Measurements from ENCODE around the gene CX3CL1.
A peak's percentile ranks its signal among the peaks of the same experiment; 100 is the strongest.
"Not testable (repeated sequence)": the region's sequence is repeated elsewhere in the genome, so short reads cannot be mapped to it uniquely, and the experiment has no call there.

The CX3CL1 gene

DNA sequence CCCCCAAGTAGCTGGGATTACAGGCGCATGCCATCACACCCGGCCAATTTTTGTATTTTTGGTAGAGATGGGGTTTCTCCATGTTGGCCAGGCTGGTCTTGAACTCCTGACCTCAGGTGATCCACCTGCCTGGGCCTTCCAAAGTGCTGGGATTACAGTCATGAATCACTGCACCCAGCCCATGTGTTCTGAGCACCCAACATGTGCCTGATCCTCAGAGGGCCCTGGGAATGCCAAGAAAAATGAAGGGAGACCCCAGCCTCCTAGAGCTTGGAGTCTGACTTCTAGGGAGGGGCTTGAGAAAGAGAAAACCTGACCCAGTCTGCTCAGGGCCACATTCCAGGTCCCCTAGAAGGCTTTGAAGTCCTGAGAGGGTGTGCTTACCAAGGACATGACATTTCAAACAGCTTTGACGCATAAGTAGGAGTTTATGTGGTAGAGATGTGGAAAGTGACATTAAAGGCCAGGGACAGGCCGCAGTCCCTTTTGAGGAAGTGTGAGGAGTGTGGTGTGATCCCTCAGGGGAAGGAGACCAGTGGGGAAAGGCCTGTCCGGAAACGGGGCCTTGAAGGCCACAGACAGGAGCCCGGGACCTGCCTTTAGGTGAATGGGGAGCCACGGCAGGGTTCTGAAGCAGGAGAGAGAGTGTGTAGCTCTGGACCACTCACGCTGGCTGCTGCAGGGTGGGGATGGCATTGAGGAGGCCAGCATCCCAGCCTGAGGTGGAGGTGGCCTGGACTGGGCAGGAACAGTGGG is 14.8 kb upstream of the CX3CL1 start:
- DNase-seq, result peak; percentile 89

DNA sequence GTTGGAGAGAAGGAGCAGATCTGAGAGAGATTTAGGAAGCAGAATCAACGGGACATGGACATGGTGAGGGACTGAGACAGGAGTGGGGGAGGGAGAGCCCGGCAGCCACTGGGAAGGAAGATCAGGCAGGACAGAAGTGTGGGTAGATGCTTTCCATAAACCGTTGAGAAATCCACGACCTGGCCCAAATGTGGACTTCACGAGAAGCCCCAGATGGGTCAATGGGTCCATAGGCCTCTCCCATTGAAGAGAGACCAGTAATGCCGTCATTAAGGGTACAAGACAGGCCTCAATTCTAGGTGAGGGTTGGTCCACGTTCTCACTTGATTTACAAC is 14.2 kb upstream of the CX3CL1 start:
- no peak for DNase-seq

DNA sequence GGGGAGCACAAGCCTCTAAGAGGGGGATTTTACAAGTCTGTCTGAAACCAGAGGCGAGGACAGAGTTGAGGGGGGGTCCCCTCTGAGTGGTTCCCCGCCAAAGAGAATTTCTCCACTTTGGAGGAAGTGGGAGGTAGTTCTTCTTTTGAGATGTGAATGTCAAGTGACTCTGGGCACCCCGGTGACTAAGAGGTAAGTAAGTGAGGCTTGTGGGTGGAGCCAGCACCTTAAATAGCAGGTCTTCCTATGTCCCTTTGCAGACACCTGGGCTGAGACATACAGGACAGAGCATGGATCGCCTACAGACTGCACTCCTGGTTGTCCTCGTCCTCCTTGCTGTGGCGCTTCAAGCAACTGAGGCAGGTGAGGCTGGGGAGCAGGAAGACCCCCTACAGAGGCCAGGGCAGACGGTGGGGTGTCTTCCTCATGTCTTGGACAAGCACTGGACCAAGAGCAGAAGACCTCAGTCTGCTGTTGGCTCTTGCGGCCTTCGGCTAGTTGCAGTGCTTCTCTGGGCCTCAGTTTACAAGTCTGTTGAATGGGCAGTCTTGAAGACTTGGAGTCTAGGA is 13.7 kb upstream of the CX3CL1 start, which contains the start of gene CCL22:
Gene CCL22, plus strand, starts transcription at position 257 of the 569 bp plus-strand sequence. Its CDS starts 34 bp downstream, at position 291.
- DNase-seq, result peak; percentile 36

DNA sequence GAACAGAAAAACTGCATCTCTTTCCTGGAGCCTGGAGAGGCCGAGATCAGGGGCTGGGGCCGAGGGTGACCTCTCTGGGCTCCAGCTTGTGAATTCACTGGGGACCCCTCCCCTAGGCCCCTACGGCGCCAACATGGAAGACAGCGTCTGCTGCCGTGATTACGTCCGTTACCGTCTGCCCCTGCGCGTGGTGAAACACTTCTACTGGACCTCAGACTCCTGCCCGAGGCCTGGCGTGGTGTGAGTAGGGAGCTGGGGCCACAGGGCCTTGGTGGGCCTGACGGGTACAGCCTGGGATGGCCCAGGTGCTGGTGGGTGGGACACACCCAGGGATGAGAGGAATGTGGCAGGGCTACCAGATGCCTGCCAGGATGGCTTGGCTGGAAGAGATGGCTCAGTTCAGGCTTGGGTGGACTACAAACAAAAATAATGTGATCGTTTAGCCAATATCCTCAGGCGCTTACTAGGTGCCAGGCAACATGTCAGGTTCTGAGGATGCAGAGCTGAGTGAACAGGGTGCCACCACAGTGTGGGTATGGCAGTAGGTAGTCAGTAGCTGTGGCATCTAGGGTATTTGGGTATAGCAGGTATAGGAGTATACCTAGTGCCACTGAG is 11.9 kb upstream of the CX3CL1 start:
- no peak for DNase-seq

DNA sequence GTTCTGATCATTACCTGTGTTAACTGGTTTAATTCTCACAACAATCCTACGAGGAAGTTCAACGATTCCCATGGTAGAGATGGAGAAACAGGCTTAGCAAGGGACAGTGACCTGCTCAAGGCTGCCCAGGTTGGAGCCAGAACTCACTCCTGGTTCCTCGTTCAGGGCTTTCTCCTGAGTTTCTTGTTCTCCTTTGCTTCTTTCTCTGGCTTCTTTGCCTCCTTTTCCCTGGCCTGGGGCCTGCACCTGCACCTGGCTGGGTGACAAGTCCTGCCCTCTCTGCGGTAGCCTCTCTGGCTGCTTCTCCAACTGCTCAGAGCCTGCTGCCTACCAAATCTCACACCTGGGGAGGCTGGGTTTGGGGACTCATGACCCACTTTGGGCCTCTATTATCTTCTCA is 10.9 kb upstream of the CX3CL1 start:
- no peak for DNase-seq

DNA sequence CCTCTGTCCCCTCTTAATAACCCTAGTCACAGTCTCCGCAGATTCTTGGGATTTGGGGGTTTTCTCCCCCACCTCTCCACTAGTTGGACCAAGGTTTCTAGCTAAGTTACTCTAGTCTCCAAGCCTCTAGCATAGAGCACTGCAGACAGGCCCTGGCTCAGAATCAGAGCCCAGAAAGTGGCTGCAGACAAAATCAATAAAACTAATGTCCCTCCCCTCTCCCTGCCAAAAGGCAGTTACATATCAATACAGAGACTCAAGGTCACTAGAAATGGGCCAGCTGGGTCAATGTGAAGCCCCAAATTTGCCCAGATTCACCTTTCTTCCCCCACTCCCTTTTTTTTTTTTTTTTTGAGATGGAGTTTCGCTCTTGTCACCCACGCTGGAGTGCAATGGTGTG is 8.1 kb upstream of the CX3CL1 start:
- no peak for DNase-seq

DNA sequence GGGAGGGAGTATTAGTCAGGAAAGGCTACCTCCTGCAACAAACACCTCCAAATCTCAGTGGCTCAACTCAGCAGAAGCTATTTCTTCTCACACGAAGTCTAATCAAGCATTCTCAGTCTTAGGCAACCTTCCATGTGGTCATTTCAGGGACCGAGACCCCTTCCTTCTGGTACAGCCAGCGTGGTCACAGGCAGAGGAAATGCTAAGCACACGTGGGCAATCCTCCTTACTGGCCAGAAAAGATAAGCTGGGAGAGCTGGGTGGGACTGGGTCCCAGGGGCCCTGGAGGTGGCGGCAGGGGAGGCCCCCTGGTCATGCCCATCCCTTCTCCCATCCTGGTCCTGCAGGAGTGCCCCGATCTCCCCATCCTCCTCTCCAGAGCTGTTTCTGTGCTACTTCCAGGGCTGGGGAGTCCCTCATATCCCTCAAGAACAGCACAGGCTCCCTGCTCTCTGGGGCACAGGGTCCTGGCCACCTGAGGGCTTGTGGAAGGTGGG is 5.7 kb upstream of the CX3CL1 start:
- no peak for DNase-seq

DNA sequence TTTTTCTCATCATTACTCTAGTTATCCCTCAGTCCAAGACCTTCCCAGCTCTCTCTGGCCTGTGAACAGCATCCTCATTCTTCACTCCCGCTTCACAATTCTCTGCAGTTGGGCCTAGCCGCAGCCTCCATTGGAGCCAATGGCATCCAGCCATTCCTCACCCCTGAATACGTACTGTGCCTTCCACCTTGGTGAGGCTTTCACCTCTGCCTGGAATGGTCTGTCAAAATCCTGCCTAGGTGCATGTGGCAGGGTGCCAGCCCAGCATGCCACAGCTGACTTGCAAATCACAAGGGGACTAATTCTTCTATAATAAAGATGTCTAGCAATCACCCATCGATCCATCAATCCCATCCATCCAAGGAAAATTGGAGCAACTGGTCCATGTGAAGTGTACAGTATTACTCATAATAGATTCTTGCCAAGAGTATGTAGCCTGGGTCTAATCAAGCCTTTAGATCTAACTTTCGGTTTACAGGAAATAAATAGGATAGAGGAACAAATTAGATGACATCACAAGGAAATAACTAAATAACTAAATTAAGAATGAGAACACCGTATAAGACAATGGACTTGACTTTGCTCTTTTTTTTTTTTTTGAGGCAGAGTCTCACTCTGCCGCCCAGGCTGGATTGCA is 5.1 kb upstream of the CX3CL1 start:
- DNase-seq, result no peak

DNA sequence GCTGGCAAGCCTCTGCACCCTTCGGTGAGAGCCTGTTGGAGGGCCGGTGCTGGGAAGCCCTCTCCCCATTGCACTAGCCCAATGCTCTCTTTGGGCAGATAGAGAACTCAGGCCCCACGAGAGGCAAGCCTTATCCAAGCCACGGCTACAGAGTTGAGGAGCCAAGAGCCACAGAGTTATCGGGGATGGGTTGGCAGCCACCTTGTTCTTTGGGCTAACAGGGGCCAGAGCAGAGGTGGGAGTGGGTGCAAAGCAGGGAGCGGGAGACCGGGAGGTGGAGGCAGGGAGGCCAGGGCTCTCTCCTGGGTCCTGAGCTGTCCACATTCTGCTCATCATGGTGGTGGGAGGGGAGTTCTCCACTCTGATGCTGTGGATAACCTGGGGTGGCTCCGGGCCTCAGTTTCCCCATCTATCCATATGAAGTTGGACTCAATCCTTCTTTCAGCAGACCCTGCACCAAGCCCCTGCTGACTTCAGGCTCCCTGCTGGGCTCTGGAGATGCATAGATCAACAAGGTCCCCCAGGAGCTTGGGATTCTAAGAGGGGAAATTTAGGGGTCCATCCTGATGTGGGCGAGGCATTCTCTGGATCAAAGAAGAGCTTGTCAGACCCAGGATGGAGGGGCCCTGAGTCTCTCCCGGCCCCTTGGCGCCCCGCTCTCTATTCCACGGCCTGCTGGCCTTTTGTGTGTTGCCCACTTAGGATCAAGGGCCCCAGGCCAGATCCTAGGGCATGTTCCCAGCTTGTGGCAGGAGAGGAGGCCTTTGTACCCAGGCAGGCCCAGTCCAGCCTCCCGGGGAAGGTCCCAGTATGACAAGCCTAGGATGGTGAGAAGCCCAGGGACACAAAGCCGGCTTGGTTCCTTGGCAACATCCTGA is 557 bp upstream of the CX3CL1 start:
- DNase-seq, result no peak

DNA sequence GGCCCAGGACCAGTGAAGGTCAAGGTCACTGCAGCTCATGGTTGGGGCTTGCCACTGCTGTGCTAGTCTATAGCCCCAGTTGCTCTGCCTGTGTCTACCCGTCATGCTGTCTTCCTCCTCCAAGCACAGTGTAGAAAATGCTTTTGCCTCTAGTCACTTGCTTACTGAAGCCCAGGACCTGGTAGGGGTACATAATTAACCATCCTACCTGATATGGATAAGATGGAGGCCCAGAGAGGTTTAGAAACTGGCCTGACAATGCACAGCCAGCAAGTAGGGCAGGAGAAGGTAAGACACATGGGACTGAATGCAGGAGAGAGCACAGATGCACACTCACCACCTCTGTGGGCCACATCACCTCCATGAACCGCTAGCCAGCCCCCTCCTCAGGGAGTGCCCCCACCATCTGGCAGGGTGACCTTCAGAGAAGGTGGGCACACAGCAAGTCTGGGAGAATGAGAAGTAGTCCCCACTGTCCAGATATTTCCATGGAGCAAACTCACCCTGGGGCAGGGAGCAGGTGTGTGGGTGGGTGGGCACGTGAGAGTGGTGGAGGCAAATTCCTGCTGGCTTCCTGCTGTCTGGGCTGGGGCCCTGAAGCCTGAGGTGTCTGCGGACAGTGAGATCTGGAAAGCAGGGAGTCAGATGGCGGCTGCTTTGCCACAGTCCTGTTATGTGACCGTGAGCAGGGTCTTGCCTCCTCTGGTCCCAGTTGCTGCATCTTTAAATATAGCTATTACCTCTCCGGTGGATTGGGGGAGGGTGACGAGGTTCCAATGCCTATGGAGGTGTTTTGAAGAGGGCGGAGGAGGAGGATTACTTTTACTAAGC is 1.0 kb downstream of the CX3CL1 start:
- DNase-seq, result no peak

DNA sequence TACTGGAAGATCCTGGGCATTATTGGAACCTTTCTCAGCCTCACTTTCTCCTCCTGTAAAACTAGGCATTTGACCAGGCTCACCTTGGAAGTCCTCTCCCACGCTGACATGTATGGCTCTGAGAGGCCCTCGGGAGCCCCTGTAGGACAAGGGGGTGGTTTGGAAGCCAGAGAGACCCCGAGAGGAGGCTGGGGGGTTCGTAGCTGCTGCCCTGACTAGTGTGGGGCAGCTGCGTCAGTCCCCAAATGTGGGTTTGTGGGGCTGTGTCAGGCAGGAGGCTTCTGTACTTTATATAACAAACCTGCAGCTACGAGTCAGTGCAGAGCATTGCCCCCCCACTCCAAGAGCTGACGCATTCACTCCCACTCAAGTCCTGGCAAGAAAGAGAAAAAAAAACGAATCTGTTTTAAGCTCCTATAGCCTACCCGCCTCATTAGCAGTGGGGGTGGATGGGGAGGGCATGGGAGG is 1.8 kb downstream of the CX3CL1 start:
- no peak for DNase-seq

DNA sequence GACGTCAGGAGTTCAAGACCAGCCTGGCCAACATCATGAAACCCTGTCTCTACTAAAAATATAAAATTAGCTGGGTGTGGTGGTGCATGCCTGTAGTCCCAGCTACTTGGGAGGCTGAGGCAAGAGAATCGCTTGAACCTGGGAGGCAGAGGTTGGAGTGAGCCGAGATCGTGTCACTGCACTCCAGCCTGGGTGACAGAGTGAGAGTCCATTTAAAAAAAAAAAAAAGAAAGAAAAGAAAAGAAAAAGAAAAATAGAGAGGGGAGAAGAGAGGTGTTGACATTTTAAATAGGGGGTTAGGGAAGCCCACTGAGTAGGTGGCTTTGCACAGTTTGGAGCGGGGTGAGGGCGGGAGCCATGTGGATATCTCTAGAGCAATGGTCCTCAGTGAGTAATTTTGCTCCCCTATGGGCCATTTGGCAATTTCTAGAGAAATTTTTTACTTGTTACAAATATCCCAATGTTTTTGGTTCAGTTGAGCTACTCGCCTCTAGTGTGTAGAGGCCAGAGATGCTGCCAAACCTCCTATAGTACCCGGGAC is 2.7 kb downstream of the CX3CL1 start:
- not testable (repeated sequence) for DNase-seq

DNA sequence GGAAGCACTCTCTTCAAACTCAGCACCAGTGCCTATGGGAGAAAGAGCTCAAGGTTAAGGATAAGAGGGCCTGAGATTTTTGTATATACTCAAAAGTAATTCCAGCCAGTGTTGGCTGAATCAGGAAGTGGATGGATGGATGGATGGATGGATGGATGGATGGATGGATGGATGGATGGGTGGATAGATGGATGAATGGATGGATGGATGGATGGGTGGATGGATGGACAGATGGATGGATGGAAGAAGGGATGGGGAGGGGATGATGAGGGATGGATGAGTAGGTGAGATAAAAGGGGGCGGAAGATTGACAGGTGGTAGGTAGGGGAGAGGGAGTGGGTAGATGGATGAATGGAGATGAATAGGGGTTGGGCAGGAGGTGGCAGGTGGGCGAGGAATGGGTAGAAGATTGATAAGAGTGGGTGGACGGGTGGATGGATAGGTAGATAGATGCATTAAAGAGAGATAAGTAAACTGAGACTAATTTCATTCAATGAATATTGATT is 4.1 kb downstream of the CX3CL1 start:
- DNase-seq, result no peak

DNA sequence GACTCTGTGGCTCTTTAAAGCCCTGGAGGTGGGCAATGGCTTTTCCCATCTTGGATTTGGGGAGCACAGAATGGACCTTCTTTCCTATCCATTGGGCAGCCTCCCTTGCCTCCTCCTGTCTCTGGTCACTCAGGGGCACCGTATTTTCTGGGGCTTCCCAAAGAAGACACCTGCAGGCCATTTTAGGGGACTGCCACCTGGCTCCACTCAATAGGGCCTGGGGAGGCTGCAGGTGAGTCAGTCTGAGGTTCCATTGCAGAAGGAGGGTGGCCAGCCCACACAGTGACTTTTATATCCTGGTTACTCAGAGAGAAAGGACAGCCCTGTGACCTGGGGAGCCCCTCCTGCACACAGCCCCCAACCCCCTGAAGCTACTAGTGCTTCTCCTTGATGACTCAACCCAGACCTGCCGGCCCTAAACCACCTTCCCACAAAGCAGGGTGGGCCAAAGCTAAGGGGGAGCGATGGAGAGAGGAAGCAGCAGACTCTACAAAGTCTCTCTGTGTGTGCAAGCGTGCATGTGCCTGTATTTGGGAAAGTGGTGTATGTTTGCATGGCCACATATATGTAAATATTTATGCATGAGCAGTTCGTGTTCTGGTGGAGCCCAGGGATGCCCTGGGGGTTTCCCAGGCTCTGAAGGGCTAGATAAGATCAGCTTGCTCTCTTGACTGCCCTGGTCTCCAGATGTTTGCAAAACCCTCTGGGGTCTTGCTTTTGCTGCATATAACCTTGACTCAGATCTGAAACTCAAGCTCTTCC is 5.0 kb downstream of the CX3CL1 start:
- no peak for DNase-seq

DNA sequence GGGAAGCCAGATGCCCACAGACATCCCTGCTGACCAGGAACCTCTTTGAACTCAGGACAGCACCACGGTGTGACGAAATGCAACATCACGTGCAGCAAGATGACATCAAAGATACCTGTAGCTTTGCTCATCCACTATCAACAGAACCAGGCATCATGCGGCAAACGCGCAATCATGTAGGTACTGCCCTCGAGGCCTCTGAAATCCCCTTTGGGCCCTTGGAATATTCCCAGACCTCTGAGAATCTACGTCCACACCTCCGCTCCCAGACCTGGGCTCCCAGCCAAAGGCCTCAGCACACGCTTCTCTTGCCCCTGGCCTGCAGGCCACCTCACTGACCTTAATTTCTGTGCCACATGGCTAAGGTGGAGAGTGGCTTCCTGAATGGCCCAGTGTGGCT is 7.3 kb downstream of the CX3CL1 start:
- DNase-seq, result no peak

DNA sequence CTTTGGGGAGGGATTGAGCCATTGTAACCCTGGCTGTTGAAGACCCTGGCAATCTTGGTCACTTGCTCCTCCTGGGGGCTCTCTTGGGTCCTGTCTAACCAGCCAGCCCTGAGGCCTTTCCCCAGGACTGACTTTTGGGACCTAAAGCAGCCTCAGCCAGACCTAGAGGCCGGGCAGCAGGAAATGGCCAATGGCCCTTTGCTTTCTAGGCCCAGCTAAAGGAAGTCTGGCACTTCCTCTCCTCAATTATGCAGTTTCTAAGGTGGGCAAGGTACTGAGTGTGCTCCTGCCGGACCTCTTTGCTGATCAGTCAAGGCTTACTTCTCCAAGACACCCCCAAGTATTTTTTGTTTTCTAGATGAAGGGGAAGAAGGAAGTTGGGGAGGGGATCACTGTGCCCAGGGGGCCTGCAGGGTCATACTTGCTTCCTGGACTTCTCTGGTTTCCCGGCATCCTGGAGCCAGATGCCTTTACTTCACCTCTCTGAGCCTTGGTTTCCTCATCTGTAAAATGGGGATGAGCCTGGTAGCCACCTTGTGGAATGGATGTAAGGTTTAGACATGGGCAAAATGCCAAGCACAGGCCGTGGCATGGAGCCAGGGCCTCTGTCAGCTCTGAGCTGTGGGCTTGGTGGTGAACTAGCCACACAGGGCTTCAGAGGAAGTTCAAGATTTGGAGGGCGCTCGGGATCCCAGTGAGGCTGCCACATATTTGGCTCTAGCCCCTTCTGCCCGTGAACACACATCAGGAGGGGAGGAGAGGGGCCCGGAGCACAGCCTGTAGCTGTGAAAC is 8.6 kb downstream of the CX3CL1 start:
- peak; percentile 35 for DNase-seq

DNA sequence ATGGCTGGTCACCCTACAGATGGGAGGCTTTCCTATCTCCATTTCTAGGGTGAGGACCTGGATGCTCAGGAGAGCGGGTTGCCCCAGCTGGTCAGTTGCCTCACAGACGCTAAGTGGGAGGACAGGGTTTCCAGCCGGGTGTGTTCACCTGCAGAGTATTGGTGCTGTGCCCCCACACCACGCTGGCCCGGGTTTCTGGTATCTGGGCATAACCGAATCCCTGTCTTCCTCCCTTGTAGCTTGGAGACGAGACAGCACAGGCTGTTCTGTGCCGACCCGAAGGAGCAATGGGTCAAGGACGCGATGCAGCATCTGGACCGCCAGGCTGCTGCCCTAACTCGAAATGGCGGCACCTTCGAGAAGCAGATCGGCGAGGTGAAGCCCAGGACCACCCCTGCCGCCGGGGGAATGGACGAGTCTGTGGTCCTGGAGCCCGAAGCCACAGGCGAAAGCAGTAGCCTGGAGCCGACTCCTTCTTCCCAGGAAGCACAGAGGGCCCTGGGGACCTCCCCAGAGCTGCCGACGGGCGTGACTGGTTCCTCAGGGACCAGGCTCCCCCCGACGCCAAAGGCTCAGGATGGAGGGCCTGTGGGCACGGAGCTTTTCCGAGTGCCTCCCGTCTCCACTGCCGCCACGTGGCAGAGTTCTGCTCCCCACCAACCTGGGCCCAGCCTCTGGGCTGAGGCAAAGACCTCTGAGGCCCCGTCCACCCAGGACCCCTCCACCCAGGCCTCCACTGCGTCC is 9.7 kb downstream of the CX3CL1 start:
- DNase-seq, result no peak

DNA sequence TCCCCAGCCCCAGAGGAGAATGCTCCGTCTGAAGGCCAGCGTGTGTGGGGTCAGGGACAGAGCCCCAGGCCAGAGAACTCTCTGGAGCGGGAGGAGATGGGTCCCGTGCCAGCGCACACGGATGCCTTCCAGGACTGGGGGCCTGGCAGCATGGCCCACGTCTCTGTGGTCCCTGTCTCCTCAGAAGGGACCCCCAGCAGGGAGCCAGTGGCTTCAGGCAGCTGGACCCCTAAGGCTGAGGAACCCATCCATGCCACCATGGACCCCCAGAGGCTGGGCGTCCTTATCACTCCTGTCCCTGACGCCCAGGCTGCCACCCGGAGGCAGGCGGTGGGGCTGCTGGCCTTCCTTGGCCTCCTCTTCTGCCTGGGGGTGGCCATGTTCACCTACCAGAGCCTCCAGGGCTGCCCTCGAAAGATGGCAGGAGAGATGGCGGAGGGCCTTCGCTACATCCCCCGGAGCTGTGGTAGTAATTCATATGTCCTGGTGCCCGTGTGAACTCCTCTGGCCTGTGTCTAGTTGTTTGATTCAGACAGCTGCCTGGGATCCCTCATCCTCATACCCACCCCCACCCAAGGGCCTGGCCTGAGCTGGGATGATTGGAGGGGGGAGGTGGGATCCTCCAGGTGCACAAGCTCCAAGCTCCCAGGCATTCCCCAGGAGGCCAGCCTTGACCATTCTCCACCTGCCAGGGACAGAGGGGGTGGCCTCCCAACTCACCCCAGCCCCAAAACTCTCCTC is 10.4 kb downstream of the CX3CL1 start:
- DNase-seq, result no peak
